OCI-LY1 (cell line): ENCODE data around the gene SPOCK2.

Source experiments
- EZH2 ChIP-seq: fragments of 200-600 bp; sonication (generic), shearing (Covaris generic); IDR thresholded peaks from 2 replicates; pipeline ENCODE4 v1.8.0; 2017; ENCODE audit warnings: borderline replicate concordance, mixed run types, mild to moderate bottlenecking, antibody characterized with exemption, low read length, moderate library complexity, mixed read lengths
- TF ChIP-seq, protein P1 (sequence below): fragments of 200-600 bp; sonication (generic), shearing (Covaris generic); IDR thresholded peaks from 2 replicates; pipeline ENCODE4 v1.5.1; 2017; ENCODE audit warnings: mild to moderate bottlenecking, antibody characterized with exemption, low read length, moderate library complexity, mixed read lengths

DNA sequence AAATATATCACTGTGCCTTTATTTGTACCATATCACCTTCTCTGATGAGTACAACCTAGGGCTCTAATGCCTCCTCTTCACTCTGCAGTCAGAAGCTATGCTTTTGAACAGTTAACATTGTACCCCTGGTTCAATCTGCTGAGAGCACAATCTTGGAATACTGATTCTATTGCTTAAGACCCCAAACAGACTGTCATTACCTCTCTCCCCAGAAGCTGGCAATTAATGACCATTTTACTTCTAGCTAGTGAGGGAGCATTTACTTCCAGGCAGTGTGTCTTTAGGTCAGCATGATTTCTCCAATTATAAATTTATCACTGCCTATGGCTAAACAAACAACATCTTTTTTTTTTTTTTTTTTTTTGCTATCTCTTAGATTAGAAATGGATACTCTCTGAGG lies 36.0 kb upstream of the SPOCK2 start:
- TF ChIP-seq, protein P1, sequence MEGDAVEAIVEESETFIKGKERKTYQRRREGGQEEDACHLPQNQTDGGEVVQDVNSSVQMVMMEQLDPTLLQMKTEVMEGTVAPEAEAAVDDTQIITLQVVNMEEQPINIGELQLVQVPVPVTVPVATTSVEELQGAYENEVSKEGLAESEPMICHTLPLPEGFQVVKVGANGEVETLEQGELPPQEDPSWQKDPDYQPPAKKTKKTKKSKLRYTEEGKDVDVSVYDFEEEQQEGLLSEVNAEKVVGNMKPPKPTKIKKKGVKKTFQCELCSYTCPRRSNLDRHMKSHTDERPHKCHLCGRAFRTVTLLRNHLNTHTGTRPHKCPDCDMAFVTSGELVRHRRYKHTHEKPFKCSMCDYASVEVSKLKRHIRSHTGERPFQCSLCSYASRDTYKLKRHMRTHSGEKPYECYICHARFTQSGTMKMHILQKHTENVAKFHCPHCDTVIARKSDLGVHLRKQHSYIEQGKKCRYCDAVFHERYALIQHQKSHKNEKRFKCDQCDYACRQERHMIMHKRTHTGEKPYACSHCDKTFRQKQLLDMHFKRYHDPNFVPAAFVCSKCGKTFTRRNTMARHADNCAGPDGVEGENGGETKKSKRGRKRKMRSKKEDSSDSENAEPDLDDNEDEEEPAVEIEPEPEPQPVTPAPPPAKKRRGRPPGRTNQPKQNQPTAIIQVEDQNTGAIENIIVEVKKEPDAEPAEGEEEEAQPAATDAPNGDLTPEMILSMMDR, result no peak
- TF ChIP-seq EZH2, result no peak
